WTC11 (cell line): ENCODE data around the gene IGLL1. TPM values are rescaled to one million over a fixed set of nuclear protein-coding genes. Genes with fewer than 3 reads are reported as not detected.
"Not testable (repeated sequence)": the region's sequence is repeated elsewhere in the genome, so short reads cannot be mapped to it uniquely, and the experiment has no call there.

ENCODE experiments used
- ATAC-seq: fragments of 200-7000 bp; cut with Tn5 transposase; 2 replicates; pipeline ENCODE4 v1.10.0; 2021; ENCODE audit warnings: mild to moderate bottlenecking, moderate library complexity
- CTCF ChIA-PET: fragments of 300-600 bp; sonication (Branson Sonifier 250); formaldehyde crosslinking; loops from one replicate; lab custom pipeline; 2021; ENCODE audit warnings: antibody characterized with exemption; lab: Charles Lee
- POLR2A ChIA-PET: fragments of 350-600 bp; sonication (Branson Sonifier 250); formaldehyde crosslinking; loops from one replicate; lab custom pipeline; 2021; ENCODE audit warnings: antibody characterized with exemption; lab: Charles Lee
- DNase-seq: peaks from one replicate; pipeline ENCODE4 v3.0.0; 2021; ENCODE audit warnings: low spot score
- H3K27ac Mint-ChIP-seq: 2 replicates; pipeline ENCODE4 v1.8.0; 2021; ENCODE audit warnings: mixed read lengths
- H3K27me3 Mint-ChIP-seq: 2 replicates; pipeline ENCODE4 v1.8.0; 2021; ENCODE audit warnings: low read depth, mild to moderate bottlenecking, moderate library complexity, mixed read lengths
- H3K36me3 Mint-ChIP-seq: 2 replicates; pipeline ENCODE4 v1.8.0; 2021; ENCODE audit warnings: mixed read lengths
- H3K4me1 Mint-ChIP-seq: 2 replicates; pipeline ENCODE4 v1.8.0; 2022; ENCODE audit warnings: mixed read lengths
- H3K4me3 Mint-ChIP-seq: 2 replicates; pipeline ENCODE4 v1.8.0; 2021; ENCODE audit warnings: mild to moderate bottlenecking, moderate library complexity, mixed read lengths
- H3K9me3 Mint-ChIP-seq: 2 replicates; pipeline ENCODE4 v1.8.0; 2021; ENCODE audit warnings: mixed read lengths
- CREB1 ChIP-seq: sonication (generic); formaldehyde crosslinking; IDR thresholded peaks from 2 replicates; pipeline ENCODE4 v1.8.0; 2023; ENCODE audit warnings: mild to moderate bottlenecking, missing genetic modification reagents
- ERG ChIP-seq: fragments of 250-450 bp; sonication (Bioruptor Pico); IDR thresholded peaks from 2 replicates; pipeline ENCODE4 v1.8.0; 2021; ENCODE audit warnings: mild to moderate bottlenecking
- FOXP1 ChIP-seq: sonication (generic); formaldehyde crosslinking; IDR thresholded peaks from 2 replicates; pipeline ENCODE4 v1.8.0; 2022; ENCODE audit warnings: missing genetic modification reagents, mild to moderate bottlenecking, moderate library complexity, borderline replicate concordance
- IRF1 ChIP-seq: sonication (generic); formaldehyde crosslinking; IDR thresholded peaks from 2 replicates; pipeline ENCODE4 v1.8.0; 2023; ENCODE audit warnings: missing genetic modification reagents
- KAT7 ChIP-seq: sonication (generic); formaldehyde crosslinking; IDR thresholded peaks from 2 replicates; pipeline ENCODE4 v1.8.1; 2023; ENCODE audit warnings: missing genetic modification reagents, mild to moderate bottlenecking, borderline replicate concordance
- MXD4 ChIP-seq: fragments of 250-450 bp; sonication (Bioruptor Pico); IDR thresholded peaks from 2 replicates; pipeline ENCODE4 v1.8.0; 2021; ENCODE audit warnings: mild to moderate bottlenecking, moderate library complexity, borderline replicate concordance
- NFATC4 ChIP-seq: fragments of 250-450 bp; sonication (Bioruptor Pico); IDR thresholded peaks from 2 replicates; pipeline ENCODE4 v1.9.0; 2021; ENCODE audit warnings: mild to moderate bottlenecking
- NFE2L1 ChIP-seq: sonication (generic); formaldehyde crosslinking; IDR thresholded peaks from 2 replicates; pipeline ENCODE4 v1.8.1; 2023; ENCODE audit warnings: missing genetic modification reagents
- OVOL2 ChIP-seq: fragments of 250-450 bp; sonication (Bioruptor Pico); IDR thresholded peaks from 2 replicates; pipeline ENCODE4 v1.9.0; 2021; ENCODE audit warnings: mild to moderate bottlenecking, borderline replicate concordance
- PRRX2 ChIP-seq: fragments of 250-450 bp; sonication (Bioruptor Pico); IDR thresholded peaks from 2 replicates; pipeline ENCODE4 v1.8.0; 2021; ENCODE audit warnings: mild to moderate bottlenecking
- ZNF121 ChIP-seq: sonication (generic); formaldehyde crosslinking; IDR thresholded peaks from 2 replicates; pipeline ENCODE4 v1.8.0; 2023; ENCODE audit warnings: missing genetic modification reagents
- ZNF396 ChIP-seq: fragments of 250-450 bp; sonication (Bioruptor Pico); IDR thresholded peaks from 2 replicates; pipeline ENCODE4 v1.8.0; 2021; ENCODE audit warnings: mild to moderate bottlenecking, moderate library complexity, borderline replicate concordance
- total RNA-seq: library from RNA; stranded (reverse); gene quantifications from 3 replicates; pipeline ENCODE4 v1.2.3, GENCODE V29; 2021
- TF ChIP-seq, protein P1 (sequence below): sonication (generic); formaldehyde crosslinking; conservative IDR thresholded peaks from 2 replicates; pipeline ENCODE4 v1.8.1; 2023; ENCODE audit warnings: mild to moderate bottlenecking, low read depth, missing genetic modification reagents, moderate library complexity
- TF ChIP-seq, protein P2 (sequence below): sonication (generic); formaldehyde crosslinking; IDR thresholded peaks from 2 replicates; pipeline ENCODE4 v1.8.1; 2023; ENCODE audit warnings: mild to moderate bottlenecking, missing genetic modification reagents, moderate library complexity
- TF ChIP-seq, protein P3 (sequence below): sonication (generic); formaldehyde crosslinking; IDR thresholded peaks from 2 replicates; pipeline ENCODE4 v1.8.0; 2023; ENCODE audit warnings: missing genetic modification reagents, mild to moderate bottlenecking, borderline replicate concordance

The IGLL1 gene
- total RNA-seq, 1 experiment from 2014 or later = not detected

- TF ChIP-seq, protein P1, sequence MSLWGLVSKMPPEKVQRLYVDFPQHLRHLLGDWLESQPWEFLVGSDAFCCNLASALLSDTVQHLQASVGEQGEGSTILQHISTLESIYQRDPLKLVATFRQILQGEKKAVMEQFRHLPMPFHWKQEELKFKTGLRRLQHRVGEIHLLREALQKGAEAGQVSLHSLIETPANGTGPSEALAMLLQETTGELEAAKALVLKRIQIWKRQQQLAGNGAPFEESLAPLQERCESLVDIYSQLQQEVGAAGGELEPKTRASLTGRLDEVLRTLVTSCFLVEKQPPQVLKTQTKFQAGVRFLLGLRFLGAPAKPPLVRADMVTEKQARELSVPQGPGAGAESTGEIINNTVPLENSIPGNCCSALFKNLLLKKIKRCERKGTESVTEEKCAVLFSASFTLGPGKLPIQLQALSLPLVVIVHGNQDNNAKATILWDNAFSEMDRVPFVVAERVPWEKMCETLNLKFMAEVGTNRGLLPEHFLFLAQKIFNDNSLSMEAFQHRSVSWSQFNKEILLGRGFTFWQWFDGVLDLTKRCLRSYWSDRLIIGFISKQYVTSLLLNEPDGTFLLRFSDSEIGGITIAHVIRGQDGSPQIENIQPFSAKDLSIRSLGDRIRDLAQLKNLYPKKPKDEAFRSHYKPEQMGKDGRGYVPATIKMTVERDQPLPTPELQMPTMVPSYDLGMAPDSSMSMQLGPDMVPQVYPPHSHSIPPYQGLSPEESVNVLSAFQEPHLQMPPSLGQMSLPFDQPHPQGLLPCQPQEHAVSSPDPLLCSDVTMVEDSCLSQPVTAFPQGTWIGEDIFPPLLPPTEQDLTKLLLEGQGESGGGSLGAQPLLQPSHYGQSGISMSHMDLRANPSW (CRISPR knock-in tag) = no peak
- TF ChIP-seq, protein P2, sequence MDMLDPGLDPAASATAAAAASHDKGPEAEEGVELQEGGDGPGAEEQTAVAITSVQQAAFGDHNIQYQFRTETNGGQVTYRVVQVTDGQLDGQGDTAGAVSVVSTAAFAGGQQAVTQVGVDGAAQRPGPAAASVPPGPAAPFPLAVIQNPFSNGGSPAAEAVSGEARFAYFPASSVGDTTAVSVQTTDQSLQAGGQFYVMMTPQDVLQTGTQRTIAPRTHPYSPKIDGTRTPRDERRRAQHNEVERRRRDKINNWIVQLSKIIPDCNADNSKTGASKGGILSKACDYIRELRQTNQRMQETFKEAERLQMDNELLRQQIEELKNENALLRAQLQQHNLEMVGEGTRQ (CRISPR knock-in tag) = no peak
- TF ChIP-seq IRF1 (CRISPR knock-in tag) (no peak), FOXP1 (no peak), ERG (CRISPR knock-in tag) (no peak), KAT7 (CRISPR knock-in tag) (no peak)
- TF ChIP-seq, all 79 proteins: peak for 0
These were observed 17.0 kb downstream of the IGLL1 start (continued) for GRCh38 chr22:23563111-23563510.

GRCh38 chr22:23562186-23562585, 17.9 kb downstream of the IGLL1 start:
- no peak overlapping the region for H3K27ac Mint-ChIP-seq
- CTCF ChIA-PET = interaction anchor here (0.6 kb wide), 1 partner anchor 853 kb away, joined by 4 read pairs; no protein-coding TSS in a partner anchor
- peaks cover 43% of the 10 kb centered on the region for H3K27me3 Mint-ChIP-seq
- ATAC-seq (no peak), DNase-seq (no peak)
- H3K36me3 Mint-ChIP-seq = no peaks in the 10 kb centered on the region
- H3K4me1 Mint-ChIP-seq = peaks cover 10% of the 10 kb centered on the region
- no peak overlapping the region for H3K4me3 Mint-ChIP-seq
- no peaks in the 10 kb centered on the region for H3K9me3 Mint-ChIP-seq
- TF ChIP-seq ZNF396 = no peak
- TF ChIP-seq OVOL2 (CRISPR knock-in tag) = no peak
- TF ChIP-seq CREB1 (CRISPR knock-in tag) = no peak
- no peak for TF ChIP-seq MXD4 (CRISPR knock-in tag)
- TF ChIP-seq NFATC4 (CRISPR knock-in tag) = no peak
- TF ChIP-seq, all 79 proteins: peak for 0
- POLR2A ChIA-PET = interaction anchor here (0.7 kb wide), 1 partner anchor 82 kb away, joined by 5 read pairs; no protein-coding TSS in a partner anchor

DNA sequence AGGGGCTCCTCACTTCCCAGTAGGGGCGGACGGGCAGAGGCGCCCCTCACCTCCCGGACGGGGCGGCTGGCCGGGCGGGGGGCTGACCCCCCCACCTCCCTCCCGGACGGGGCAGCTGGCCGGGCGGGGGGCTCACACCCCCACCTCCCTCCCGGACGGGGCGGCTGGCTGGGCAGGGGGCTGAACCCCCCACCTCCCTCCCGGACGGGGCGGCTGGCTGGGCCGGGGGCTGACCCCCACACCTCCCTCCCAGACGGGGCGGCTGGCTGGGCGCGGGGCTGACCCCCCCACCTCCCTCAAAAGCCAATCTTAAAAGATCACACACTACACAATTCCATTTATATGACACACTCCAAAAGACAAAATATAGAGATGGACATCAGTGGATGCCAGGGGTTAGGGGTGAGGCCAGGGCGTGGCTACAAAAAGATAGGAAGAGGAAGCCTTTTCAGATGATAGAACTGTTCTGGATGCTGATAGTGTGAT, 19.0 kb downstream of the IGLL1 start:
- CTCF ChIA-PET = not testable (repeated sequence)

GRCh38 chr22:23560215-23560614, 19.9 kb downstream of the IGLL1 start:
- DNase-seq, H3K27ac Mint-ChIP-seq, H3K9me3 Mint-ChIP-seq, H3K4me1 Mint-ChIP-seq, H3K4me3 Mint-ChIP-seq, ATAC-seq, POLR2A ChIA-PET, H3K36me3 Mint-ChIP-seq: not testable (repeated sequence)
- peaks cover 28% of the 10 kb centered on the region for H3K27me3 Mint-ChIP-seq
- CTCF ChIA-PET = interaction anchor here (1.3 kb wide), 1 partner anchor 31 kb away, joined by 5 read pairs; no protein-coding TSS in a partner anchor

More for the DNA sequence above, 19.0 kb downstream of the IGLL1 start:
- POLR2A ChIA-PET, H3K4me1 Mint-ChIP-seq, H3K4me3 Mint-ChIP-seq, H3K9me3 Mint-ChIP-seq, DNase-seq, H3K27ac Mint-ChIP-seq, H3K36me3 Mint-ChIP-seq, ATAC-seq: not testable (repeated sequence)
- H3K27me3 Mint-ChIP-seq = peaks cover 34% of the 10 kb centered on the region

- H3K36me3 Mint-ChIP-seq = no peaks in the 10 kb centered on the region
- DNase-seq (no peak), ATAC-seq (no peak)
- no peak overlapping the region for H3K4me3 Mint-ChIP-seq
- no peaks in the 10 kb centered on the region for H3K9me3 Mint-ChIP-seq
- POLR2A ChIA-PET = no interaction called here
- H3K27me3 Mint-ChIP-seq = peaks cover 11% of the 10 kb centered on the region
- 0 out of 2 replicates have a peak, but pooled peaks cover 5% of the 10 kb centered on the region for H3K4me1 Mint-ChIP-seq
- no peak overlapping the region for H3K27ac Mint-ChIP-seq
- CTCF ChIA-PET = interaction anchor here (2.6 kb wide), 1 partner anchor 34 kb away, joined by 11 read pairs; no protein-coding TSS in a partner anchor
- TF ChIP-seq, protein P3, sequence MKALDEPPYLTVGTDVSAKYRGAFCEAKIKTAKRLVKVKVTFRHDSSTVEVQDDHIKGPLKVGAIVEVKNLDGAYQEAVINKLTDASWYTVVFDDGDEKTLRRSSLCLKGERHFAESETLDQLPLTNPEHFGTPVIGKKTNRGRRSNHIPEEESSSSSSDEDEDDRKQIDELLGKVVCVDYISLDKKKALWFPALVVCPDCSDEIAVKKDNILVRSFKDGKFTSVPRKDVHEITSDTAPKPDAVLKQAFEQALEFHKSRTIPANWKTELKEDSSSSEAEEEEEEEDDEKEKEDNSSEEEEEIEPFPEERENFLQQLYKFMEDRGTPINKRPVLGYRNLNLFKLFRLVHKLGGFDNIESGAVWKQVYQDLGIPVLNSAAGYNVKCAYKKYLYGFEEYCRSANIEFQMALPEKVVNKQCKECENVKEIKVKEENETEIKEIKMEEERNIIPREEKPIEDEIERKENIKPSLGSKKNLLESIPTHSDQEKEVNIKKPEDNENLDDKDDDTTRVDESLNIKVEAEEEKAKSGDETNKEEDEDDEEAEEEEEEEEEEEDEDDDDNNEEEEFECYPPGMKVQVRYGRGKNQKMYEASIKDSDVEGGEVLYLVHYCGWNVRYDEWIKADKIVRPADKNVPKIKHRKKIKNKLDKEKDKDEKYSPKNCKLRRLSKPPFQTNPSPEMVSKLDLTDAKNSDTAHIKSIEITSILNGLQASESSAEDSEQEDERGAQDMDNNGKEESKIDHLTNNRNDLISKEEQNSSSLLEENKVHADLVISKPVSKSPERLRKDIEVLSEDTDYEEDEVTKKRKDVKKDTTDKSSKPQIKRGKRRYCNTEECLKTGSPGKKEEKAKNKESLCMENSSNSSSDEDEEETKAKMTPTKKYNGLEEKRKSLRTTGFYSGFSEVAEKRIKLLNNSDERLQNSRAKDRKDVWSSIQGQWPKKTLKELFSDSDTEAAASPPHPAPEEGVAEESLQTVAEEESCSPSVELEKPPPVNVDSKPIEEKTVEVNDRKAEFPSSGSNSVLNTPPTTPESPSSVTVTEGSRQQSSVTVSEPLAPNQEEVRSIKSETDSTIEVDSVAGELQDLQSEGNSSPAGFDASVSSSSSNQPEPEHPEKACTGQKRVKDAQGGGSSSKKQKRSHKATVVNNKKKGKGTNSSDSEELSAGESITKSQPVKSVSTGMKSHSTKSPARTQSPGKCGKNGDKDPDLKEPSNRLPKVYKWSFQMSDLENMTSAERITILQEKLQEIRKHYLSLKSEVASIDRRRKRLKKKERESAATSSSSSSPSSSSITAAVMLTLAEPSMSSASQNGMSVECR (CRISPR knock-in tag) = no peak
- TF ChIP-seq NFE2L1 (CRISPR knock-in tag) = no peak
- no peak for TF ChIP-seq PRRX2
- no peak for TF ChIP-seq ZNF121 (CRISPR knock-in tag)
These were observed 22.6 kb downstream of the IGLL1 start for GRCh38 chr22:23557467-23557866.
